Ectodermal cell (in vitro differentiated cells): ENCODE data around the gene TAF11L9.
"Not testable (repeated sequence)": the region's sequence is repeated elsewhere in the genome, so short reads cannot be mapped to it uniquely, and the experiment has no call there.

Experiments used
- H3K27ac ChIP-seq: 2 replicates; pipeline ENCODE4 v1.7.0; 2013; ENCODE audit warnings: mild to moderate bottlenecking, low read depth, low read length; ENCODE audit not compliant: insufficient read depth, poor library complexity, severe bottlenecking
- H3K27me3 ChIP-seq: 2 replicates; pipeline ENCODE4 v1.7.0; 2013; ENCODE audit warnings: mild to moderate bottlenecking, low read length; ENCODE audit not compliant: insufficient read depth, control insufficient read depth, poor library complexity, severe bottlenecking
- H3K36me3 ChIP-seq: one replicate; pipeline ENCODE4 v1.7.0; 2013; ENCODE audit warnings: low read length; ENCODE audit not compliant: control insufficient read depth, insufficient read depth
- H3K4me1 ChIP-seq: one replicate; pipeline ENCODE4 v1.7.0; 2013; ENCODE audit warnings: low read length; ENCODE audit not compliant: control insufficient read depth, insufficient read depth
- H3K4me3 ChIP-seq: 2 replicates; pipeline ENCODE4 v1.7.0; 2013; ENCODE audit warnings: low read depth, low read length, control low read depth; ENCODE audit not compliant: insufficient read depth
- H3K9me3 ChIP-seq: 2 replicates; pipeline ENCODE4 v1.7.0; 2013; ENCODE audit warnings: mild to moderate bottlenecking, low read length, moderate library complexity; ENCODE audit not compliant: control insufficient read depth
- WGBS, 2 experiments: methylation state at CpG; one replicate each; pipeline ENCODE4 v1.1.7; 2013; ENCODE audit warnings: missing lambda C conversion rate in 2 of 2; 5-methylcytosine and 5-hydroxymethylcytosine counted together

Gene TAF11L9

GRCh38 chr5:17603880-17604279 is 9.7 kb upstream of the TAF11L9 start, which contains the start of gene TAF11L11:
Gene TAF11L11, plus strand, starts transcription at chr5:17604183.
- not testable (repeated sequence) for H3K9me3 ChIP-seq, H3K36me3 ChIP-seq, H3K4me1 ChIP-seq, H3K27ac ChIP-seq, H3K4me3 ChIP-seq, H3K27me3 ChIP-seq
- 95 to 100% methylated on average over 4 to 6 of the region's 6 CpGs for WGBS, 2 experiments

GRCh38 chr5:17597728-17598127 is 3.5 kb upstream of the TAF11L9 start, which contains the start of gene TAF11L10:
Gene TAF11L10, minus strand, starts transcription at chr5:17597828.
- WGBS, 2 experiments: no CpG with 5 or more reads among the region's 15 CpGs
- H3K9me3 ChIP-seq, H3K4me3 ChIP-seq, H3K27me3 ChIP-seq, H3K36me3 ChIP-seq, H3K4me1 ChIP-seq, H3K27ac ChIP-seq: not testable (repeated sequence)

GRCh38 chr5:17590860-17591259 is 3.3 kb downstream of the TAF11L9 start, which contains the start of gene TAF11L8:
Gene TAF11L8, minus strand, starts transcription at chr5:17590960.
- H3K27me3 ChIP-seq, H3K36me3 ChIP-seq, H3K4me1 ChIP-seq, H3K9me3 ChIP-seq, H3K4me3 ChIP-seq, H3K27ac ChIP-seq: not testable (repeated sequence)
- WGBS, 2 experiments: no CpG with 5 or more reads among the region's 16 CpGs

- not testable (repeated sequence) for H3K4me3 ChIP-seq, H3K4me1 ChIP-seq, H3K36me3 ChIP-seq, H3K9me3 ChIP-seq, H3K27ac ChIP-seq, H3K27me3 ChIP-seq
- WGBS, 2 experiments: no CpG with 5 or more reads among the region's 16 CpGs
Measured at GRCh38 chr5:17585658-17586057, 8.5 kb downstream of the TAF11L9 start, which contains the start of gene TAF11L7. Gene TAF11L7, minus strand, starts transcription at chr5:17585758.
